H1 (cell line): ENCODE measurements around the gene MCC. TPM values are rescaled to one million over a fixed set of nuclear protein-coding genes. Genes with fewer than 3 reads are reported as not detected.

ENCODE experiments used
- CTCF ChIA-PET: fragments of 300-600 bp; sonication (Branson Sonifier 250); formaldehyde crosslinking; loops from one replicate; lab custom pipeline; 2021; ENCODE audit not compliant: partially characterized antibody; lab: Charles Lee
- POLR2A ChIA-PET: fragments of 300-600 bp; sonication (Branson Sonifier 250); formaldehyde crosslinking; loops from one replicate; lab custom pipeline; 2021; ENCODE audit warnings: inconsistent platforms; ENCODE audit not compliant: partially characterized antibody; lab: Charles Lee
- DNase-seq, 2 experiments: peaks; one replicate each; pipeline versions ENCODE4 v3.0.0 to v3.0.0-alpha.2; 2010 to 2022; ENCODE audit warnings: low spot score in 2 of 2, low read depth in 1 of 2, mixed read lengths in 1 of 2
- FAIRE-seq: peaks from 2 replicates; lab custom pipeline; 2011; peaks lifted over from hg19 to GRCh38; lab: Jason Lieb, UNC
- H2AFZ ChIP-seq: 2 replicates; pipeline ENCODE4 v1.8.1; 2012; ENCODE audit warnings: low read length, inconsistent platforms
- H2AK5ac ChIP-seq: 2 replicates; pipeline ENCODE4 v1.6.1; 2013; ENCODE audit warnings: low read depth, low read length
- H2BK120ac ChIP-seq: replicated peaks from 2 replicates; pipeline ENCODE3; 2013; ENCODE audit warnings: low read depth, low read length, inconsistent platforms
- H2BK12ac ChIP-seq: 2 replicates; pipeline ENCODE4 v1.6.1; 2013; ENCODE audit warnings: low read depth, low read length
- H2BK15ac ChIP-seq: 2 replicates; pipeline ENCODE4 v1.6.1; 2013; ENCODE audit warnings: low read length
- H2BK20ac ChIP-seq: 2 replicates; pipeline ENCODE4 v1.6.1; 2013; ENCODE audit warnings: low read length
- H2BK5ac ChIP-seq: 2 replicates; pipeline ENCODE4 v1.6.1; 2013; ENCODE audit warnings: low read depth, low read length
- H3K14ac ChIP-seq: 2 replicates; pipeline ENCODE4 v1.6.1; 2013; ENCODE audit warnings: inconsistent platforms; ENCODE audit not compliant: insufficient read length
- H3K18ac ChIP-seq: 2 replicates; pipeline ENCODE4 v1.6.1; 2013; ENCODE audit warnings: low read length; ENCODE audit errors: extremely low read depth
- H3K23ac ChIP-seq: 2 replicates; pipeline ENCODE4 v1.6.1; 2013; ENCODE audit warnings: inconsistent platforms; ENCODE audit not compliant: insufficient read length
- H3K23me2 ChIP-seq: 2 replicates; pipeline ENCODE4 v1.6.1; 2013; ENCODE audit warnings: low read depth, low read length
- H3K27ac ChIP-seq: 2 replicates; pipeline ENCODE4 v1.6.1; 2011; ENCODE audit warnings: low read depth, low read length, inconsistent platforms
- H3K27me3 ChIP-seq, 4 experiments: replicated peaks in 1 of 4; 1 replicate in 1 of 4; 2 replicates in 3 of 4; pipeline versions ENCODE4 v1.6.1 to v1.8.1; 2011 to 2013; ENCODE audit warnings: low read length in 3 of 4, mild to moderate bottlenecking in 3 of 4, inconsistent platforms in 2 of 4, mixed read lengths in 2 of 4, moderate library complexity in 1 of 4; ENCODE audit not compliant: control insufficient read depth in 3 of 4, insufficient read depth in 3 of 4; ENCODE audit errors: extremely low read depth in 1 of 4
- H3K36me3 ChIP-seq, 4 experiments: 2 replicates each; pipeline versions ENCODE4 v1.6.1 to v1.8.1; 2011 to 2013; ENCODE audit warnings: mild to moderate bottlenecking in 4 of 4, low read length in 3 of 4, moderate library complexity in 2 of 4, control low read depth in 1 of 4, inconsistent platforms in 1 of 4; ENCODE audit not compliant: insufficient read depth in 4 of 4, control insufficient read depth in 2 of 4
- H3K4ac ChIP-seq: replicated peaks from 2 replicates; pipeline ENCODE3; 2013; ENCODE audit warnings: low read length, low read depth, mixed read lengths, inconsistent platforms; ENCODE audit not compliant: insufficient read length
- H3K4me1 ChIP-seq, 4 experiments: replicated peaks in 1 of 4; 1 replicate in 1 of 4; 2 replicates in 3 of 4; pipeline versions ENCODE4 v1.6.1 to v1.8.1; 2011 to 2013; ENCODE audit warnings: low read length in 3 of 4, inconsistent platforms in 2 of 4, mixed read lengths in 1 of 4; ENCODE audit not compliant: insufficient read depth in 4 of 4, control insufficient read depth in 3 of 4
- H3K4me2 ChIP-seq, 2 experiments: 2 replicates each; pipeline versions ENCODE4 v1.6.1 to v1.8.1; 2011 to 2013; ENCODE audit warnings: low read depth in 2 of 2, low read length in 2 of 2, control low read depth in 1 of 2, inconsistent platforms in 1 of 2, mild to moderate bottlenecking in 1 of 2; ENCODE audit not compliant: insufficient read depth in 1 of 2
- H3K4me3 ChIP-seq, 4 experiments: fragments of 200-600, 300-600 bp in 1 of 4; sonication (generic), shearing (Covaris generic), sonication (Bioruptor Twin) in 1 of 4; 2 replicates each; pipeline versions ENCODE4 v1.5.1 to v1.8.1; 2011 to 2016; ENCODE audit warnings: low read length in 4 of 4, low read depth in 3 of 4, control low read depth in 2 of 4, inconsistent platforms in 2 of 4, mild to moderate bottlenecking in 2 of 4, mixed read lengths in 1 of 4, moderate library complexity in 1 of 4; ENCODE audit not compliant: insufficient read depth in 2 of 4; ENCODE audit errors: extremely low read depth in 1 of 4
- H3K56ac ChIP-seq: replicated peaks from 2 replicates; pipeline ENCODE3; 2013; ENCODE audit warnings: low read depth, mild to moderate bottlenecking, mixed read lengths, low read length, inconsistent platforms; ENCODE audit not compliant: insufficient read length
- H3K79me1 ChIP-seq: 2 replicates; pipeline ENCODE4 v1.6.1; 2013; ENCODE audit warnings: low read depth, low read length, control low read depth
- H3K79me2 ChIP-seq, 2 experiments: 2 replicates each; pipeline versions ENCODE4 v1.6.1 to v1.8.1; 2012 to 2013; ENCODE audit warnings: low read length in 2 of 2, mild to moderate bottlenecking in 2 of 2, inconsistent platforms in 1 of 2; ENCODE audit not compliant: insufficient read depth in 2 of 2, control insufficient read depth in 1 of 2
- H3K9ac ChIP-seq, 4 experiments: replicated peaks in 1 of 4; 1 replicate in 1 of 4; 2 replicates in 3 of 4; pipeline versions ENCODE4 v1.6.1 to v1.8.1; 2011 to 2013; ENCODE audit warnings: low read depth in 3 of 4, low read length in 3 of 4, control low read depth in 2 of 4, mild to moderate bottlenecking in 2 of 4, moderate library complexity in 2 of 4, inconsistent platforms in 1 of 4; ENCODE audit errors: extremely low read depth in 1 of 4
- H3K9me3 ChIP-seq, 2 experiments: 2 replicates each; pipeline versions ENCODE4 v1.6.1 to v1.8.1; 2012 to 2013; ENCODE audit warnings: mild to moderate bottlenecking in 2 of 2, moderate library complexity in 2 of 2, control low read depth in 1 of 2, inconsistent platforms in 1 of 2, low read depth in 1 of 2, low read length in 1 of 2, mixed read lengths in 1 of 2; ENCODE audit not compliant: insufficient read depth in 2 of 2
- H4K20me1 ChIP-seq, 2 experiments: replicated peaks in 1 of 2; 2 replicates each; pipeline versions ENCODE3 to v1.8.1; 2011 to 2013; ENCODE audit warnings: inconsistent platforms in 2 of 2, low read length in 2 of 2, mild to moderate bottlenecking in 1 of 2; ENCODE audit not compliant: insufficient read depth in 2 of 2, control insufficient read depth in 1 of 2
- H4K5ac ChIP-seq: 2 replicates; pipeline ENCODE4 v1.6.1; 2013; ENCODE audit warnings: low read length, low read depth, mixed read lengths, inconsistent platforms; ENCODE audit not compliant: insufficient read length
- H4K8ac ChIP-seq: 2 replicates; pipeline ENCODE4 v1.8.0; 2013; ENCODE audit warnings: mild to moderate bottlenecking, moderate library complexity, low read length, inconsistent platforms; ENCODE audit not compliant: insufficient read depth; ENCODE audit errors: extremely low read depth
- H4K91ac ChIP-seq: replicated peaks from 2 replicates; pipeline ENCODE3; 2013; ENCODE audit warnings: low read length, mixed read lengths, inconsistent platforms; ENCODE audit not compliant: insufficient read length
- EGR1 ChIP-seq: IDR thresholded peaks from 2 replicates; pipeline ENCODE4 v1.6.1; 2011; ENCODE audit warnings: low read depth, low read length, borderline replicate concordance
- SP4 ChIP-seq: IDR thresholded peaks from 2 replicates; pipeline ENCODE4 v1.6.1; 2012; ENCODE audit warnings: low read length, inconsistent platforms
- WGBS, 2 experiments: shearing (Covaris generic) in 1 of 2; methylation state at CpG; one replicate each; pipeline versions ENCODE4 v1.1.6 to v1.1.7; 2013 to 2015; ENCODE audit warnings: low lambda C conversion rate in 2 of 2, mixed read lengths in 2 of 2, inconsistent platforms in 1 of 2, low coverage in 1 of 2, missing lambda C conversion rate in 1 of 2; ENCODE audit not compliant: insufficient replicate concordance in 2 of 2, insufficient coverage in 1 of 2, insufficient read length in 1 of 2; ENCODE audit errors: extremely low coverage in 1 of 2, missing lambda C conversion rate in 1 of 2; 5-methylcytosine and 5-hydroxymethylcytosine counted together
- polyA plus RNA-seq, 7 experiments: library from polyadenylated mRNA; depleted of rRNA in 3 of 7; stranded (reverse) in 5 of 7; unstranded in 2 of 7; fragments of >200 nt in 5 of 7; fragments of 200-250 nt in 2 of 7; gene quantifications; 1 replicate in 5 of 7; 2 replicates in 1 of 7; 4 replicates in 1 of 7; pipeline versions ENCODE4 v1.2.1 to v1.2.3, GENCODE V29; 2011 to 2013; ENCODE audit warnings: missing spikeins in 2 of 7, mixed read lengths in 2 of 7
- total RNA-seq: library from RNA; stranded (reverse); fragmentation: NEBNext Ultra II Directional; extraction: Animal tissue kit (Norgen Biotek cat#: 25700); gene quantifications from 2 replicates; pipeline ENCODE4 v1.2.1, GENCODE V29; 2021

Gene MCC
- total and polyA plus RNA-seq, 2 of the 8 experiments (the other 6 are each of a cell fraction or from before 2014, with no cell fraction given), result 2.6 to 18.3 TPM

GRCh38 chr5:113186061-113186460 lies 302.2 kb downstream of the MCC start:
- TF ChIP-seq SP4 (no peak), EGR1 (peak; percentile 17; the same call in 1 of the 2 replicates)
- Histone ChIP-seq H4K5ac (no peak overlapping the region), H4K91ac (no peak overlapping the region), H3K79me1 (peaks cover 3% of the 10 kb centered on the region; the same call in 1 of the 2 replicates), H3K9ac (no peak overlapping the region), H4K8ac (no peak overlapping the region), H3K18ac (no peak overlapping the region), H3K23ac (no peak overlapping the region), H2AFZ (no peak overlapping the region), H3K56ac (no peak overlapping the region), H3K23me2 (no peaks in the 10 kb centered on the region), H3K4ac (no peak overlapping the region), H3K79me2 (no peaks in the 10 kb centered on the region), H2BK15ac (no peak overlapping the region), H2BK5ac (no peak overlapping the region), H3K9me3 (no peaks in the 10 kb centered on the region), H3K36me3 (no peaks in the 10 kb centered on the region), H3K4me1 (peaks cover 0 to 6% (median 1%) of the 10 kb centered on the region in 4 experiments; a peak in 3 of 7 replicates), H2BK20ac (no peak overlapping the region), H3K4me3 (no peak overlapping the region), H3K4me2 (no peak overlapping the region), H2BK12ac (no peak overlapping the region), H3K27ac (no peak overlapping the region), H2AK5ac (no peak overlapping the region), H4K20me1 (no peaks in the 10 kb centered on the region), H3K27me3 (no peaks in the 10 kb centered on the region), H3K14ac (no peak overlapping the region), H2BK120ac (no peak overlapping the region)
- CTCF ChIA-PET, result interaction anchor here (0.5 to 2.0 kb wide), 5 partner anchors 10 to 210 kb away, joined by 3 to 4 read pairs (median 4); no protein-coding TSS in a partner anchor
- no peak for DNase-seq
- WGBS, 2 experiments, result 87% methylated on average over 7 of the region's 7 CpGs; no CpG with 5 or more reads in 1 of the 2 experiments
- FAIRE-seq, result no peak
- POLR2A ChIA-PET, result interaction anchor here (0.6 kb wide), 1 partner anchor 40 kb away, joined by 3 read pairs; no protein-coding TSS in a partner anchor
